GM23338 (cell line): ENCODE data around the gene NLGN4X. TPM values are rescaled to one million over a fixed set of nuclear protein-coding genes. Genes with fewer than 3 reads are reported as not detected.

Experiments used
- ATAC-seq: fragments of 200-7000 bp; cut with Tn5 transposase; 3 replicates; pipeline ENCODE4 v1.9.1; 2020
- DNase-seq: peaks from one replicate; pipeline ENCODE4 v3.0.0-alpha.2; 2015; ENCODE audit warnings: low spot score
- H2AFZ ChIP-seq: fragments of 200-600 bp; sonication (generic); 2 replicates; pipeline ENCODE4 v1.8.0; 2016; ENCODE audit warnings: antibody characterized with exemption, mild to moderate bottlenecking, moderate library complexity
- H3F3A ChIP-seq: fragments of 200-600 bp; sonication (generic); replicated peaks from 2 replicates; pipeline ENCODE4 v1.8.0; 2017; ENCODE audit warnings: antibody characterized with exemption, mixed run types, low read depth
- H3K27ac ChIP-seq: fragments of 200-600 bp; sonication (generic); 2 replicates; pipeline ENCODE4 v1.6.1; 2016; ENCODE audit warnings: low read depth
- H3K27me3 ChIP-seq: fragments of 200-600 bp; sonication (generic); 2 replicates; pipeline ENCODE4 v1.8.0; 2016; ENCODE audit warnings: mild to moderate bottlenecking, mixed run types, moderate library complexity; ENCODE audit not compliant: insufficient read depth
- H3K36me3 ChIP-seq: fragments of 200-600 bp; sonication (generic); 2 replicates; pipeline ENCODE4 v1.8.0; 2016; ENCODE audit warnings: mild to moderate bottlenecking; ENCODE audit not compliant: insufficient read depth
- H3K4me1 ChIP-seq: fragments of 200-600 bp; sonication (generic); 2 replicates; pipeline ENCODE4 v1.8.0; 2016; ENCODE audit warnings: mild to moderate bottlenecking, moderate library complexity; ENCODE audit not compliant: insufficient read depth
- H3K4me2 ChIP-seq: fragments of 200-600 bp; sonication (generic); 2 replicates; pipeline ENCODE4 v1.7.1; 2017; ENCODE audit warnings: mixed run types
- H3K4me3 ChIP-seq: fragments of 200-600 bp; sonication (generic); 2 replicates; pipeline ENCODE4 v1.6.1; 2016; ENCODE audit warnings: mixed run types
- H3K79me2 ChIP-seq: fragments of 200-600 bp; sonication (generic); replicated peaks from 2 replicates; pipeline ENCODE4 v1.8.0; 2017; ENCODE audit warnings: mild to moderate bottlenecking; ENCODE audit not compliant: insufficient read depth
- H3K9me2 ChIP-seq: fragments of 200-600 bp; sonication (generic); 2 replicates; pipeline ENCODE4 v1.8.0; 2017; ENCODE audit not compliant: insufficient read depth
- H4K20me1 ChIP-seq: fragments of 200-600 bp; sonication (generic); replicated peaks from 2 replicates; pipeline ENCODE4 v1.8.0; 2017; ENCODE audit warnings: mild to moderate bottlenecking; ENCODE audit not compliant: insufficient read depth
- H3K27ac Mint-ChIP-seq: 2 replicates; pipeline ENCODE4 v1.8.0; 2020; ENCODE audit warnings: inconsistent platforms, mild to moderate bottlenecking, moderate library complexity, mixed read lengths
- H3K27me3 Mint-ChIP-seq: 3 replicates; pipeline ENCODE4 v1.8.0; 2022; ENCODE audit warnings: low read depth, mild to moderate bottlenecking, moderate library complexity, mixed read lengths, inconsistent platforms; ENCODE audit not compliant: insufficient read depth, poor library complexity
- H3K36me3 Mint-ChIP-seq: 3 replicates; pipeline ENCODE4 v1.8.0; 2021; ENCODE audit warnings: low read depth, mild to moderate bottlenecking, inconsistent platforms, moderate library complexity, mixed read lengths
- H3K4me1 Mint-ChIP-seq: 3 replicates; pipeline ENCODE4 v1.8.0; 2020; ENCODE audit warnings: mild to moderate bottlenecking, inconsistent platforms, mixed read lengths
- H3K4me3 Mint-ChIP-seq: 3 replicates; pipeline ENCODE4 v1.8.0; 2021; ENCODE audit warnings: moderate library complexity, mild to moderate bottlenecking, inconsistent platforms, mixed read lengths
- H3K9me3 Mint-ChIP-seq: 3 replicates; pipeline ENCODE4 v1.8.0; 2020; ENCODE audit warnings: moderate library complexity, mild to moderate bottlenecking, inconsistent platforms, mixed read lengths
- CTCF ChIP-seq, 2 experiments: fragments of 200-600 bp in 1 of 2; sonication (generic) in 1 of 2; conservative IDR thresholded peaks; 2 replicates each; pipeline versions ENCODE4 v1.5.1 to v1.6.1; 2016 to 2017; ENCODE audit warnings: antibody characterized with exemption in 2 of 2, low read depth in 2 of 2, mild to moderate bottlenecking in 2 of 2, moderate library complexity in 1 of 2
- EZH2 ChIP-seq: fragments of 200-600 bp; sonication (generic); IDR thresholded peaks from one replicate; pipeline ENCODE4 v1.8.0; 2017; ENCODE audit warnings: antibody characterized with exemption, mild to moderate bottlenecking, low read depth; ENCODE audit not compliant: unreplicated experiment
- EZH2phosphoT487 ChIP-seq: fragments of 200-600 bp; sonication (generic); IDR thresholded peaks from one replicate; pipeline ENCODE4 v1.8.1; 2018; ENCODE audit warnings: antibody characterized with exemption; ENCODE audit not compliant: unreplicated experiment
- JUNB ChIP-seq: IDR thresholded peaks from one replicate; pipeline ENCODE4 v1.6.1; 2016; ENCODE audit warnings: antibody characterized with exemption; ENCODE audit not compliant: unreplicated experiment
- NANOG ChIP-seq: IDR thresholded peaks from 2 replicates; pipeline ENCODE4 v1.6.1; 2016; ENCODE audit warnings: antibody characterized with exemption, borderline replicate concordance
- POLR2AphosphoS5 ChIP-seq: IDR thresholded peaks from 2 replicates; pipeline ENCODE4 v1.6.1; 2016; ENCODE audit warnings: antibody characterized with exemption, low read depth
- STAT1 ChIP-seq: IDR thresholded peaks from one replicate; pipeline ENCODE4 v1.6.1; 2016; ENCODE audit warnings: antibody characterized with exemption; ENCODE audit not compliant: unreplicated experiment
- ZNF114 ChIP-seq: fragments of 250-450 bp; sonication (Bioruptor Pico); IDR thresholded peaks from 2 replicates; pipeline ENCODE4 v1.5.0; 2020; ENCODE audit warnings: mild to moderate bottlenecking, moderate library complexity
- ZNF331 ChIP-seq: fragments of 250-450 bp; sonication (Bioruptor Pico); IDR thresholded peaks from 2 replicates; pipeline ENCODE4 v1.5.0; 2020; ENCODE audit warnings: low read depth, mild to moderate bottlenecking, moderate library complexity
- polyA plus RNA-seq: library from polyadenylated mRNA; unstranded; fragments of >200 nt; fragmentation: Nextera tagmentation; extraction: Ambion mirVana; gene quantifications from 2 replicates; pipeline ENCODE4 v1.2.1, GENCODE V29; 2016
- total RNA-seq: library from RNA; depleted of rRNA; stranded (reverse); fragments of >200 nt; shearing (Covaris generic); gene quantifications from 2 replicates; pipeline ENCODE4 v1.2.3, GENCODE V29; 2014
- TF ChIP-seq, protein P1 (sequence below): IDR thresholded peaks from 2 replicates; pipeline ENCODE4 v1.6.1; 2016; ENCODE audit warnings: antibody characterized with exemption
- TF ChIP-seq, protein P2 (sequence below): fragments of 250-450 bp; sonication (Bioruptor Pico); IDR thresholded peaks from 2 replicates; pipeline ENCODE4 v1.5.0; 2020; ENCODE audit warnings: mild to moderate bottlenecking, moderate library complexity
- TF ChIP-seq, protein P3 (sequence below): IDR thresholded peaks from one replicate; pipeline ENCODE4 v1.6.1; 2018; ENCODE audit warnings: antibody characterized with exemption; ENCODE audit not compliant: unreplicated experiment

The NLGN4X gene
- total and polyA plus RNA-seq, 2 experiments from 2014 or later, result 36.0 to 86.5 TPM

- Histone ChIP-seq H3K9me2 (no peaks in the 10 kb centered on the region), H3K79me2 (no peaks in the 10 kb centered on the region), H3K27ac (no peak overlapping the region), H3K36me3 (no peaks in the 10 kb centered on the region), H3K27me3 (no peaks in the 10 kb centered on the region), H3F3A (no peaks in the 10 kb centered on the region), H4K20me1 (no peaks in the 10 kb centered on the region), H3K4me2 (no peak overlapping the region), H2AFZ (no peak overlapping the region), H3K4me3 (no peak overlapping the region), H3K4me1 (no peaks in the 10 kb centered on the region)
- Mint-ChIP-seq H3K4me3 (no peak overlapping the region), H3K27ac (no peak overlapping the region), H3K27me3 (no peaks in the 10 kb centered on the region), H3K36me3 (no peaks in the 10 kb centered on the region), H3K4me1 (no peaks in the 10 kb centered on the region), H3K9me3 (no peaks in the 10 kb centered on the region)
- TF ChIP-seq, protein P1, sequence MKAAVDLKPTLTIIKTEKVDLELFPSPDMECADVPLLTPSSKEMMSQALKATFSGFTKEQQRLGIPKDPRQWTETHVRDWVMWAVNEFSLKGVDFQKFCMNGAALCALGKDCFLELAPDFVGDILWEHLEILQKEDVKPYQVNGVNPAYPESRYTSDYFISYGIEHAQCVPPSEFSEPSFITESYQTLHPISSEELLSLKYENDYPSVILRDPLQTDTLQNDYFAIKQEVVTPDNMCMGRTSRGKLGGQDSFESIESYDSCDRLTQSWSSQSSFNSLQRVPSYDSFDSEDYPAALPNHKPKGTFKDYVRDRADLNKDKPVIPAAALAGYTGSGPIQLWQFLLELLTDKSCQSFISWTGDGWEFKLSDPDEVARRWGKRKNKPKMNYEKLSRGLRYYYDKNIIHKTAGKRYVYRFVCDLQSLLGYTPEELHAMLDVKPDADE, result no peak
- TF ChIP-seq EZH2 (no peak), STAT1 (no peak), POLR2AphosphoS5 (no peak), ZNF114 (CRISPR knock-in tag) (no peak), JUNB (no peak), EZH2phosphoT487 (no peak), CTCF (conservative IDR thresholded peaks at IDR 0.05; ENCODE audit: low read depth in 2 of 2) (no peak), ZNF331 (CRISPR knock-in tag) (no peak), NANOG (no peak)
- TF ChIP-seq, protein P2, sequence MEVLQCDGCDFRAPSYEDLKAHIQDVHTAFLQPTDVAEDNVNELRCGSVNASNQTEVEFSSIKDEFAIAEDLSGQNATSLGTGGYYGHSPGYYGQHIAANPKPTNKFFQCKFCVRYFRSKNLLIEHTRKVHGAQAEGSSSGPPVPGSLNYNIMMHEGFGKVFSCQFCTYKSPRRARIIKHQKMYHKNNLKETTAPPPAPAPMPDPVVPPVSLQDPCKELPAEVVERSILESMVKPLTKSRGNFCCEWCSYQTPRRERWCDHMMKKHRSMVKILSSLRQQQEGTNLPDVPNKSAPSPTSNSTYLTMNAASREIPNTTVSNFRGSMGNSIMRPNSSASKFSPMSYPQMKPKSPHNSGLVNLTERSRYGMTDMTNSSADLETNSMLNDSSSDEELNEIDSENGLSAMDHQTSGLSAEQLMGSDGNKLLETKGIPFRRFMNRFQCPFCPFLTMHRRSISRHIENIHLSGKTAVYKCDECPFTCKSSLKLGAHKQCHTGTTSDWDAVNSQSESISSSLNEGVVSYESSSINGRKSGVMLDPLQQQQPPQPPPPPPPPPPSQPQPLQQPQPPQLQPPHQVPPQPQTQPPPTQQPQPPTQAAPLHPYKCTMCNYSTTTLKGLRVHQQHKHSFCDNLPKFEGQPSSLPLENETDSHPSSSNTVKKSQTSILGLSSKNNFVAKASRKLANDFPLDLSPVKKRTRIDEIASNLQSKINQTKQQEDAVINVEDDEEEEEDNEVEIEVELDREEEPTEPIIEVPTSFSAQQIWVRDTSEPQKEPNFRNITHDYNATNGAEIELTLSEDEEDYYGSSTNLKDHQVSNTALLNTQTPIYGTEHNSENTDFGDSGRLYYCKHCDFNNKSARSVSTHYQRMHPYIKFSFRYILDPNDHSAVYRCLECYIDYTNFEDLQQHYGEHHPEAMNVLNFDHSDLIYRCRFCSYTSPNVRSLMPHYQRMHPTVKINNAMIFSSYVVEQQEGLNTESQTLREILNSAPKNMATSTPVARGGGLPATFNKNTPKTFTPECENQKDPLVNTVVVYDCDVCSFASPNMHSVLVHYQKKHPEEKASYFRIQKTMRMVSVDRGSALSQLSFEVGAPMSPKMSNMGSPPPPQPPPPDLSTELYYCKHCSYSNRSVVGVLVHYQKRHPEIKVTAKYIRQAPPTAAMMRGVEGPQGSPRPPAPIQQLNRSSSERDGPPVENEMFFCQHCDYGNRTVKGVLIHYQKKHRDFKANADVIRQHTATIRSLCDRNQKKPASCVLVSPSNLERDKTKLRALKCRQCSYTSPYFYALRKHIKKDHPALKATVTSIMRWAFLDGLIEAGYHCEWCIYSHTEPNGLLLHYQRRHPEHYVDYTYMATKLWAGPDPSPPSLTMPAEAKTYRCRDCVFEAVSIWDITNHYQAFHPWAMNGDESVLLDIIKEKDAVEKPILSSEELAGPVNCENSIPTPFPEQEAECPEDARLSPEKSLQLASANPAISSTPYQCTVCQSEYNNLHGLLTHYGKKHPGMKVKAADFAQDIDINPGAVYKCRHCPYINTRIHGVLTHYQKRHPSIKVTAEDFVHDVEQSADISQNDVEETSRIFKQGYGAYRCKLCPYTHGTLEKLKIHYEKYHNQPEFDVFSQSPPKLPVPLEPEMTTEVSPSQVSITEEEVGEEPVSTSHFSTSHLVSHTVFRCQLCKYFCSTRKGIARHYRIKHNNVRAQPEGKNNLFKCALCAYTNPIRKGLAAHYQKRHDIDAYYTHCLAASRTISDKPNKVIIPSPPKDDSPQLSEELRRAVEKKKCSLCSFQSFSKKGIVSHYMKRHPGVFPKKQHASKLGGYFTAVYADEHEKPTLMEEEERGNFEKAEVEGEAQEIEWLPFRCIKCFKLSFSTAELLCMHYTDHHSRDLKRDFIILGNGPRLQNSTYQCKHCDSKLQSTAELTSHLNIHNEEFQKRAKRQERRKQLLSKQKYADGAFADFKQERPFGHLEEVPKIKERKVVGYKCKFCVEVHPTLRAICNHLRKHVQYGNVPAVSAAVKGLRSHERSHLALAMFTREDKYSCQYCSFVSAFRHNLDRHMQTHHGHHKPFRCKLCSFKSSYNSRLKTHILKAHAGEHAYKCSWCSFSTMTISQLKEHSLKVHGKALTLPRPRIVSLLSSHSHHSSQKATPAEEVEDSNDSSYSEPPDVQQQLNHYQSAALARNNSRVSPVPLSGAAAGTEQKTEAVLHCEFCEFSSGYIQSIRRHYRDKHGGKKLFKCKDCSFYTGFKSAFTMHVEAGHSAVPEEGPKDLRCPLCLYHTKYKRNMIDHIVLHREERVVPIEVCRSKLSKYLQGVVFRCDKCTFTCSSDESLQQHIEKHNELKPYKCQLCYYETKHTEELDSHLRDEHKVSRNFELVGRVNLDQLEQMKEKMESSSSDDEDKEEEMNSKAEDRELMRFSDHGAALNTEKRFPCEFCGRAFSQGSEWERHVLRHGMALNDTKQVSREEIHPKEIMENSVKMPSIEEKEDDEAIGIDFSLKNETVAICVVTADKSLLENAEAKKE (CRISPR knock-in tag), result no peak
- TF ChIP-seq, protein P3, sequence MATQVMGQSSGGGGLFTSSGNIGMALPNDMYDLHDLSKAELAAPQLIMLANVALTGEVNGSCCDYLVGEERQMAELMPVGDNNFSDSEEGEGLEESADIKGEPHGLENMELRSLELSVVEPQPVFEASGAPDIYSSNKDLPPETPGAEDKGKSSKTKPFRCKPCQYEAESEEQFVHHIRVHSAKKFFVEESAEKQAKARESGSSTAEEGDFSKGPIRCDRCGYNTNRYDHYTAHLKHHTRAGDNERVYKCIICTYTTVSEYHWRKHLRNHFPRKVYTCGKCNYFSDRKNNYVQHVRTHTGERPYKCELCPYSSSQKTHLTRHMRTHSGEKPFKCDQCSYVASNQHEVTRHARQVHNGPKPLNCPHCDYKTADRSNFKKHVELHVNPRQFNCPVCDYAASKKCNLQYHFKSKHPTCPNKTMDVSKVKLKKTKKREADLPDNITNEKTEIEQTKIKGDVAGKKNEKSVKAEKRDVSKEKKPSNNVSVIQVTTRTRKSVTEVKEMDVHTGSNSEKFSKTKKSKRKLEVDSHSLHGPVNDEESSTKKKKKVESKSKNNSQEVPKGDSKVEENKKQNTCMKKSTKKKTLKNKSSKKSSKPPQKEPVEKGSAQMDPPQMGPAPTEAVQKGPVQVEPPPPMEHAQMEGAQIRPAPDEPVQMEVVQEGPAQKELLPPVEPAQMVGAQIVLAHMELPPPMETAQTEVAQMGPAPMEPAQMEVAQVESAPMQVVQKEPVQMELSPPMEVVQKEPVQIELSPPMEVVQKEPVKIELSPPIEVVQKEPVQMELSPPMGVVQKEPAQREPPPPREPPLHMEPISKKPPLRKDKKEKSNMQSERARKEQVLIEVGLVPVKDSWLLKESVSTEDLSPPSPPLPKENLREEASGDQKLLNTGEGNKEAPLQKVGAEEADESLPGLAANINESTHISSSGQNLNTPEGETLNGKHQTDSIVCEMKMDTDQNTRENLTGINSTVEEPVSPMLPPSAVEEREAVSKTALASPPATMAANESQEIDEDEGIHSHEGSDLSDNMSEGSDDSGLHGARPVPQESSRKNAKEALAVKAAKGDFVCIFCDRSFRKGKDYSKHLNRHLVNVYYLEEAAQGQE, result no peak
- DNase-seq (no peak), ATAC-seq (no peak)
Observed at GRCh38 chrX:5842601-5843000, 386.1 kb downstream of the NLGN4X start.
